Endothelial cell (in vitro differentiated cells): ENCODE data around the gene CABYR. TPM values are rescaled to one million over a fixed set of nuclear protein-coding genes. Genes with fewer than 3 reads are reported as not detected.

Experiments
- DNase-seq: peaks from one replicate; pipeline ENCODE4 v3.0.0; 2021; ENCODE audit warnings: low spot score
- H3K27ac Mint-ChIP-seq: one replicate; pipeline ENCODE4 v1.8.0; 2021; ENCODE audit warnings: mixed read lengths, inconsistent platforms; ENCODE audit not compliant: unreplicated experiment
- H3K27me3 Mint-ChIP-seq: one replicate; pipeline ENCODE4 v1.8.0; 2021; ENCODE audit warnings: mild to moderate bottlenecking, moderate library complexity, mixed read lengths, inconsistent platforms; ENCODE audit not compliant: unreplicated experiment
- H3K36me3 Mint-ChIP-seq: one replicate; pipeline ENCODE4 v1.8.0; 2021; ENCODE audit warnings: mild to moderate bottlenecking, low read depth, mixed read lengths, inconsistent platforms; ENCODE audit not compliant: unreplicated experiment
- H3K4me1 Mint-ChIP-seq: one replicate; pipeline ENCODE4 v1.8.0; 2021; ENCODE audit warnings: mild to moderate bottlenecking, mixed read lengths, inconsistent platforms; ENCODE audit not compliant: unreplicated experiment
- H3K4me3 Mint-ChIP-seq: one replicate; pipeline ENCODE4 v1.8.0; 2021; ENCODE audit warnings: mild to moderate bottlenecking, mixed read lengths, inconsistent platforms; ENCODE audit not compliant: unreplicated experiment
- H3K9me3 Mint-ChIP-seq: one replicate; pipeline ENCODE4 v1.8.0; 2021; ENCODE audit warnings: mixed read lengths, inconsistent platforms; ENCODE audit not compliant: unreplicated experiment
- CTCF ChIP-seq: fragments of 200-600 bp; sonication (generic); IDR thresholded peaks from one replicate; pipeline ENCODE4 v1.5.0; 2021; ENCODE audit warnings: antibody characterized with exemption; ENCODE audit not compliant: unreplicated experiment
- total RNA-seq: library from RNA; stranded (reverse); fragmentation: NEBNext Ultra II Directional; extraction: Animal tissue kit (Norgen Biotek cat#: 25700); gene quantifications from one replicate; pipeline ENCODE4 v1.2.1, GENCODE V29; 2021; ENCODE audit not compliant: unreplicated experiment

Gene CABYR
- total RNA-seq, 1 donor from 2014 or later, result 8.4 TPM

- H3K4me3 Mint-ChIP-seq, result no peak overlapping the region
- H3K27ac Mint-ChIP-seq, result no peak overlapping the region
- no peaks in the 10 kb centered on the region for H3K9me3 Mint-ChIP-seq
- no peak for DNase-seq
- H3K27me3 Mint-ChIP-seq, result no peaks in the 10 kb centered on the region
- TF ChIP-seq CTCF, result no peak
- H3K4me1 Mint-ChIP-seq, result peaks cover 12% of the 10 kb centered on the region
- H3K36me3 Mint-ChIP-seq, result no peaks in the 10 kb centered on the region
These were observed 49.3 kb downstream of the CABYR start for GRCh38 chr18:24188120-24188519.

DNA sequence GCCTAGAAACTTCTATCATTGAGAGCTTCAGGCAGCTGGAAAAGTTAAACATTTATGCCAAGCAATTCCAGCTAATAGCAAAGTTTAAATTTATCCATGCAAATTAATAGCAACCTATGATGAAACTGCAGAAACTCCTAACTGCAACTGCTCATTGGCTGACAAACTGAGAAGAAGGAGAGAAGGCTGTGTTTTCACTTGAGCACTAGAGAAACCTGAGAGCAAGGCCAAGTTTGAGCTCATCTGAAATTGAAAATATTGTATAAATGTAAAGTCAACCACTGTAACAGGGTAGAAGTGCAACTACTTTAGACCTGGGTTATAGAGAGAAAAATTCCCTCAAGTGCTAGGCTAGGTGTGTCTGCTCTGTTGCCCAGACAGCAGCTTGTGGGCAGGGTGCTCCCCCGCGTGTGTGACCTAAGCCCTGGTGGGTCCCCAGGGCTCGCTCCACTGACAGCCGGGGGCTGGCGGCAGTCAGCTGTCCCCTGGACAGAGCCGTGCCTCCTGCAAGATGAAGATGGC is 50.2 kb downstream of the CABYR start:
- Mint-ChIP-seq H3K4me3 (no peak overlapping the region), H3K27me3 (no peaks in the 10 kb centered on the region), H3K36me3 (no peaks in the 10 kb centered on the region), H3K4me1 (peaks cover 12% of the 10 kb centered on the region), H3K9me3 (no peaks in the 10 kb centered on the region), H3K27ac (no peak overlapping the region)
- no peak for TF ChIP-seq CTCF
- no peak for DNase-seq

GRCh38 chr18:24189664-24190346 is 50.9 kb downstream of the CABYR start:
- peaks cover 12% of the 10 kb centered on the region for H3K4me1 Mint-ChIP-seq
- no peak for DNase-seq
- no peak overlapping the region for H3K27ac Mint-ChIP-seq
- no peaks in the 10 kb centered on the region for H3K9me3 Mint-ChIP-seq
- H3K4me3 Mint-ChIP-seq, result no peak overlapping the region
- no peaks in the 10 kb centered on the region for H3K36me3 Mint-ChIP-seq
- H3K27me3 Mint-ChIP-seq, result no peaks in the 10 kb centered on the region
- TF ChIP-seq CTCF, result no peak

GRCh38 chr18:24190590-24190989 is 51.7 kb downstream of the CABYR start:
- no peak for TF ChIP-seq CTCF
- Mint-ChIP-seq H3K9me3 (no peaks in the 10 kb centered on the region), H3K4me1 (peaks cover 12% of the 10 kb centered on the region), H3K27me3 (no peaks in the 10 kb centered on the region), H3K4me3 (no peak overlapping the region), H3K36me3 (no peaks in the 10 kb centered on the region), H3K27ac (no peak overlapping the region)
- DNase-seq, result no peak

DNA sequence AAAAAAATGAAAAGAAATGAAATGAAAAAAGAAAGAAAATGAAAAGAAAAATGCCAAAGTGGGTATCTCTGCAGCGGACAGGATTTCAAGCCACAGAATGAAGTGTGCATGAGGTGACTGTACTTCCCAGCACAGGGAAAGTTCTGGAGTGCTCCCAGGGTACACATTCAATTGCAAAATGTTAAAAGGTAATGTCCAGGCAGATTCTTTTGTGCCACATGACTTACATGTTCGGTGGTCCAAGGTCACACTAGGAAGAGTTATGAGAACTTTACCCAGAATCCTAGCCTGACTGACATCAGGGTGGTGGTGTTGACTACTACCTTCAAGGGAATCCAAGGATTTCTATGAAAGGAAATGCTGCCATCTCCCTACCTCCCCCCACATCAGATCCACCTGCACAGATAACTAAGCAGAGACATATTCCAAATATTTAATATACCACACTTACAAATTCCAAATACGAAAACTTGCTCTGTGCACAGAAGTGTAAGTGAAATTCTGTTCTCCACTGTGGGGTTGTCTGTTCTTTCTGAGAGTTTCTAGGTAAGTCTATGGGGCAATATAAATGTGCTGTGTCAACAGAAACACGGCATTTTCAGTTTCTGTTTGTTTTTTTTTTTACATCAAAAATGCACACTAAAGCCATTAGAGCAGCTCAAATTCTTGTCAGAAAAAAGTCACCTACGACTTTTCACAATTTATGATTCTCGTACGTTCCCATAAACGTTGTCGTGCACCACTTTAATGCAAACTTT is 56.6 kb downstream of the CABYR start:
- H3K4me3 Mint-ChIP-seq, result no peak overlapping the region
- no peaks in the 10 kb centered on the region for H3K9me3 Mint-ChIP-seq
- H3K36me3 Mint-ChIP-seq, result no peaks in the 10 kb centered on the region
- peaks cover 6% of the 10 kb centered on the region for H3K4me1 Mint-ChIP-seq
- DNase-seq, result no peak
- H3K27ac Mint-ChIP-seq, result no peak overlapping the region
- TF ChIP-seq CTCF, result no peak
- H3K27me3 Mint-ChIP-seq, result no peaks in the 10 kb centered on the region
